PC-9 (cell line): ENCODE results near the gene UNC93A.

Experiments used
- EZH2 ChIP-seq: fragments of 200-600 bp; sonication (generic); IDR thresholded peaks from 2 replicates; pipeline ENCODE4 v1.8.0; 2017; ENCODE audit warnings: antibody characterized with exemption, low read depth
- TF ChIP-seq, protein P1 (sequence below): fragments of 200-600 bp; sonication (generic); conservative IDR thresholded peaks from 2 replicates; pipeline ENCODE4 v1.6.1; 2017; ENCODE audit warnings: mixed run types, antibody characterized with exemption, mild to moderate bottlenecking, moderate library complexity

DNA sequence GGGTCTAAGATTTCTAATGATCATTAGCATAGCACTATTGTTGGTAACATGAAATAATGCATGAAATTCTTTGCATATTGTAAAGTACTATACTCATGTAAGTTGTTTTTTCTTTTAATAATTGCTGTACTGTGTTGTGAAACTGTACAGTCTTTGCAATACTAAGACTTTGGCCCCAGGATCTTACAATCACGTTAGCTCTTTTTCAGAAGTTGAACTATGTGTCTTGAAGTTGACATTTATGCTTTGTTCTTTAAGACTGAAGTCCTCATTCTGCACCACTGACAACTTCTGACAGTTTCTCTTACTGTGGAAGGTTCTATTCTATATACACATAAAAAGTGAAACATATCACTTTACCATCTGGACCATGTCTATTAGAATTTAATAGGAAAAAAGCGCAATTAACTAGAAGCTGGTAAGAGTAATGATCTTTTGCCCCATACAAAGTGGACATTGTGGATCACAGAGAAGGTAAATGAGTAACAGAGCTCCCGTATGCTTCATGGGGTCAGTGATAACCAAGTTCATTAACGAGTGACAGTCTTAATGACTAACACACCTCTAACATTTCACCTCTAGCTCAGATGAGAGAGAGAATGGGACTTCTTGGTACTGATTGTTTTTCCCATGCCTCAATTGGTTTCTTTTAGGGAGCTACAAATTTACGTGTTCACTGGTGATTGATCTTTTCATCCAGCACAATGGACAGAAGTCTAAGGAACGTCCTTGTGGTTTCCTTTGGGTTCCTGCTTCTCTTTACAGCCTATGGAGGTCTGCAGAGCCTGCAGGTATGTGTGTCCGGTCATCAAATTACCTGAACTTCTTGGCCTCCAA lies at the start of gene UNC93A:
- TF ChIP-seq, protein P1, sequence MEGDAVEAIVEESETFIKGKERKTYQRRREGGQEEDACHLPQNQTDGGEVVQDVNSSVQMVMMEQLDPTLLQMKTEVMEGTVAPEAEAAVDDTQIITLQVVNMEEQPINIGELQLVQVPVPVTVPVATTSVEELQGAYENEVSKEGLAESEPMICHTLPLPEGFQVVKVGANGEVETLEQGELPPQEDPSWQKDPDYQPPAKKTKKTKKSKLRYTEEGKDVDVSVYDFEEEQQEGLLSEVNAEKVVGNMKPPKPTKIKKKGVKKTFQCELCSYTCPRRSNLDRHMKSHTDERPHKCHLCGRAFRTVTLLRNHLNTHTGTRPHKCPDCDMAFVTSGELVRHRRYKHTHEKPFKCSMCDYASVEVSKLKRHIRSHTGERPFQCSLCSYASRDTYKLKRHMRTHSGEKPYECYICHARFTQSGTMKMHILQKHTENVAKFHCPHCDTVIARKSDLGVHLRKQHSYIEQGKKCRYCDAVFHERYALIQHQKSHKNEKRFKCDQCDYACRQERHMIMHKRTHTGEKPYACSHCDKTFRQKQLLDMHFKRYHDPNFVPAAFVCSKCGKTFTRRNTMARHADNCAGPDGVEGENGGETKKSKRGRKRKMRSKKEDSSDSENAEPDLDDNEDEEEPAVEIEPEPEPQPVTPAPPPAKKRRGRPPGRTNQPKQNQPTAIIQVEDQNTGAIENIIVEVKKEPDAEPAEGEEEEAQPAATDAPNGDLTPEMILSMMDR = no peak
- no peak for TF ChIP-seq EZH2
